ENCODE results near the gene GPNMB. TPM values are rescaled to one million over a fixed set of nuclear protein-coding genes. Genes with fewer than 3 reads are reported as not detected.

Gene GPNMB
- total RNA-seq, 4 donors from 2014 or later, result 276 to 553 (median 491) TPM

DNA sequence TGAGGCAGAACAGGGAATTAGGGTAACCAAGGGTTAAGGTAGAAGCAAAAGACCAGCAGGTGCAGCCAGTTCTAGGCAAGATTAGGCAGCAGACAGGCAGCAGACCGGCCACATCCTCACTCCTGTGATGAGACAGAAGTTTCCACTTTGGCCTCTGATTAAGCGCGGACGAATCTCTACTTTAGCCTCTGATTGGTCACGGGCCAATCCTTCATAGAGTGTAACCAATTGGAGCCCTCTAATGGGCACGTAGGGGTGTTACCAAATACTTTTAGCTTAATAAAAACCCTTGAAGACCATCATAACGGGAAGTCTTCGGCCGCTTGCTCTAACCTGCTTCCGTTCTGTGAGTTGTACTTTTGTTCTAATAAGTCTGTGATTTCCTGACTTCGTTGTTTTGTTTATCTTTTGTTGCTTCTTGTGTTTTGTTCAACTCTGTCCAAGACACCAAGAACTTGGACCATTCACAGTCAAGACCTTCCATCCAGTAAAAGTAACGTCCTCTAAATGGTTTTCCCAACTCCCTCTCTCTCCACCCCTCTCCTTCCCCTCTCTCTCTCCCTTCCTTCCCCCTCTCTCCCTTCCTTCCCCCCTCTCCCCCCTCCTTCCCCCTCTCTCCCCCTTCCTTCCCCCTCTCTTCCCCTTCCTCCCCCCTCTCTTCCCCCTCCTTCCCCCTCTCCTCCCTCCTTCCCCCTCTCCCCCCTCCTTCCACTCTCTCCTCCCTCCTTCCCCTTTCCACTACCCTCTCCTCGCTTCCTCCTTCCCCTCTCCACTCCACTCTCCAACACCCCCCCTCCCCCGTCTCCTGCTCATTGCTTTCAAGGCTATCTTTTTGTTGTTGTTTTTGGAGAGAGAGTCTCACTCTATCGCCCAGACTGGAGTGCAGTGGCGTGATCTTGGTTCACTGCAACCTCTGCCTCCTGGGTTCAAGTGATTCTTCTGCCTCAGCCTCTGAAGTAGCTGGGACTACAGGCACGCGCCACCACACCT is 39.4 kb downstream of the GPNMB start:
- Histone ChIP-seq H3K4me1 (no peaks in the 10 kb centered on the region), H3K27ac (no peak overlapping the region), H3K9me3 (no peaks in the 10 kb centered on the region), H3K4me3 (no peak overlapping the region), H3K36me3 (no peaks in the 10 kb centered on the region), H3K27me3 (no peaks in the 10 kb centered on the region)
- 86% methylated on average over 18 of the region's 18 CpGs for WGBS
- TF ChIP-seq CTCF (IDR thresholded peaks at IDR 0.05), result no peak
- TF ChIP-seq POLR2AphosphoS5 (IDR thresholded peaks at IDR 0.05), result no peak
- TF ChIP-seq POLR2A (IDR thresholded peaks at IDR 0.05), result no peak
- TF ChIP-seq EP300 (IDR thresholded peaks at IDR 0.05), result no peak
- DNase-seq (ENCODE audit: low spot score in 2 of 2), result no peak

GRCh38 chr7:23287612-23288011 is 41.0 kb downstream of the GPNMB start:
- no peak overlapping the region for H3K27ac ChIP-seq
- no peak overlapping the region for H3K4me3 ChIP-seq
- H3K4me1 ChIP-seq, result no peaks in the 10 kb centered on the region
- H3K27me3 ChIP-seq, result no peaks in the 10 kb centered on the region
- TF ChIP-seq POLR2A (IDR thresholded peaks at IDR 0.05) (no peak), CTCF (IDR thresholded peaks at IDR 0.05) (no peak), POLR2AphosphoS5 (IDR thresholded peaks at IDR 0.05) (no peak), EP300 (IDR thresholded peaks at IDR 0.05) (no peak)
- DNase-seq (ENCODE audit: low spot score in 2 of 2), result no peak
- H3K36me3 ChIP-seq, result no peaks in the 10 kb centered on the region
- no peaks in the 10 kb centered on the region for H3K9me3 ChIP-seq
- 81% methylated on average over 5 of the region's 5 CpGs for WGBS

DNA sequence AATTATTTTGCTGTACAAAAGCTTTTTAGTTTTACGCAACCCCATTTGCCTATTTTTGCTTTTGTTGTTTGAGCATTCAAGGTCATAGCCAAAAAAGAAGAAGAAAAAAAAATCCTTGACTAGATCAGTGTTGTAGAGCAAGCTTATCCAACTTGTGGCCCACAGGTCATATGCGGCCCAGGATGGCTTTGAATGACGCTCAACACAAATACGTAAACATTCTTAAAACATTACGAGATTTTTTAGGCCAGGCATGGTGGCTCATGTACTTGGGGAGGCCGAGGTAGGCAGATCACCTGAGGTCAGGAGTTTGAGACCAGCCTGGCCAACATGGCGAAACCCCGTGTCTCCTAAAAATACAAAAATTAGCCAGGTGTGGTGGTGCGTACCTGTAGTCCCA is 44.4 kb downstream of the GPNMB start:
- Histone ChIP-seq H3K27me3 (no peaks in the 10 kb centered on the region), H3K4me3 (no peak overlapping the region), H3K9me3 (no peaks in the 10 kb centered on the region), H3K36me3 (no peaks in the 10 kb centered on the region), H3K4me1 (no peaks in the 10 kb centered on the region), H3K27ac (no peak overlapping the region)
- WGBS, result 93% methylated on average over 9 of the region's 9 CpGs
- TF ChIP-seq EP300 (IDR thresholded peaks at IDR 0.05) (no peak), POLR2A (IDR thresholded peaks at IDR 0.05) (no peak), CTCF (IDR thresholded peaks at IDR 0.05) (no peak), POLR2AphosphoS5 (IDR thresholded peaks at IDR 0.05) (no peak)
- no peak for DNase-seq (ENCODE audit: low spot score in 2 of 2)

DNA sequence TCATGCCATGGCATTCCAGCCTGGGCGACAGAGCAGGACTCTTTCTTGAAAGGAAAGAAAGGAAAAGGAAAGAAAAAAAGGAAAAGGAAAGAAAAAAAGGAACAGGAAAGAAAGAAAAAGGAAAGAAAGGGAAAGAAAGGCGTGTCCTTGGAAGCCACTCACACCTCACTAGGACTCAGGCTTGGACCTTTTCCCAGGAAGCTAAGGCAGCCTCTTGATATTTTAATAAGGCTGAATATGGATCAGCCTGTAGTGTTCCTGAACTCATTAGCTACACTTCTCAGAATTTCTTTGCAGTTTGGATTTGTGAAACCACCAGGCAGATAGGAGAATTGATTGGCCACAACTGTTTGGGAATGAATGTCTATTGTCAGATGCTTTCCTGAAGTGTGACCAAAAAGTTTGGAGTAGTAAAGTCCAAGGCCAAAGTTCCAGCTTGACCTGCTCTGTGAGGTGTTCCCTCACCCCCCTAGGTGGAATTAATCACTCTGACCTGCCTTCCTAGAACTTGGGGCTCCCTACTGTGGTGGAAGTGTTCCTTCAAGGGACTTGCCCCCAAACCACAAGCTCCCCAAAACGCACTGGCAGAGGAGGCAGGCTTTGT is 45.5 kb downstream of the GPNMB start:
- Histone ChIP-seq H3K9me3 (no peaks in the 10 kb centered on the region), H3K27me3 (no peaks in the 10 kb centered on the region), H3K27ac (no peak overlapping the region), H3K4me3 (no peak overlapping the region), H3K36me3 (no peaks in the 10 kb centered on the region), H3K4me1 (no peaks in the 10 kb centered on the region)
- DNase-seq (ENCODE audit: low spot score in 2 of 2), result no peak
- TF ChIP-seq EP300 (IDR thresholded peaks at IDR 0.05), result no peak
- no peak for TF ChIP-seq POLR2A (IDR thresholded peaks at IDR 0.05)
- no peak for TF ChIP-seq POLR2AphosphoS5 (IDR thresholded peaks at IDR 0.05)
- TF ChIP-seq CTCF (IDR thresholded peaks at IDR 0.05), result no peak
- WGBS, result 48% methylated on average over 3 of the region's 3 CpGs

DNA sequence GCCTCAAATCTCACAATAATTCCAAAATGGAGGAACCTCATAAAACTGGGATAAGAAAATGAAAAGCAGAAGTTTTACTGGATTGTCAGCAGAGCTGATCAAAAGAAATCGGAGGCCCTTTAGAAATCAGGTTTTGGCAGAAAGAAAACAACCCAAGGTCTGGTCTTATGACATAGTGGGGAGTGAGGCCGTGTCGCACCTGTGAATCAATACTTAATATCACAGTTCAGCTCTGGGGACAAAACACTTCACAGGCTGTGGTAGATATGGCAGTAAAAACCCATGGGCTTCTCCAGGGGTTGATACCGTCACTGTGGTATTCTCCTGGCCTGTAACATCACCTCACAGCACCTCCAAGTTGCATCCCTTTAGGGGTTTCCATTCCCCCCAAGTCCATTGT is 46.0 kb downstream of the GPNMB start:
- Histone ChIP-seq H3K27me3 (no peaks in the 10 kb centered on the region), H3K4me1 (no peaks in the 10 kb centered on the region), H3K4me3 (no peak overlapping the region), H3K36me3 (no peaks in the 10 kb centered on the region), H3K27ac (no peak overlapping the region), H3K9me3 (no peaks in the 10 kb centered on the region)
- 85% methylated on average over 4 of the region's 4 CpGs for WGBS
- no peak for DNase-seq (ENCODE audit: low spot score in 2 of 2)
- TF ChIP-seq CTCF (IDR thresholded peaks at IDR 0.05) (no peak), POLR2AphosphoS5 (IDR thresholded peaks at IDR 0.05) (no peak), EP300 (IDR thresholded peaks at IDR 0.05) (no peak), POLR2A (IDR thresholded peaks at IDR 0.05) (no peak)
